Common myeloid progenitor, CD34-positive (primary cell): Measurements from ENCODE around the gene KLHL36.

Source experiments
- CTCF ChIA-PET: fragments of 350-600 bp; sonication (Branson Sonifier 250); formaldehyde crosslinking; loops from one replicate; lab custom pipeline; 2021; ENCODE audit warnings: antibody characterized with exemption; lab: Charles Lee
- POLR2A ChIA-PET: fragments of 350-600 bp; sonication (Branson Sonifier 250); formaldehyde crosslinking; loops from one replicate; lab custom pipeline; 2021; ENCODE audit warnings: antibody characterized with exemption; lab: Charles Lee
- DNase-seq, 3 donors: peaks; one replicate each; pipeline versions ENCODE4 v3.0.0 to v3.0.0-alpha.2; 2013
- H3K27ac ChIP-seq, 2 experiments: 1 replicate in 1 of 2; 2 replicates in 1 of 2; pipeline ENCODE4 v1.7.0; 2013; ENCODE audit warnings: inconsistent platforms in 2 of 2, low read length in 2 of 2, mild to moderate bottlenecking in 2 of 2, low read depth in 1 of 2, moderate library complexity in 1 of 2; ENCODE audit not compliant: severe bottlenecking in 2 of 2, insufficient read depth in 1 of 2, poor library complexity in 1 of 2
- H3K27me3 ChIP-seq, 5 experiments: replicated peaks in 2 of 5; 1 replicate in 3 of 5; 2 replicates in 2 of 5; pipeline versions ENCODE4 v1.6.1 to v1.7.0; 2013; ENCODE audit warnings: low read length in 4 of 5, mild to moderate bottlenecking in 2 of 5, moderate library complexity in 2 of 5, inconsistent platforms in 1 of 5; ENCODE audit not compliant: insufficient read depth in 5 of 5, control insufficient read depth in 4 of 5
- H3K36me3 ChIP-seq, 4 experiments: 1 replicate in 2 of 4; 2 replicates in 2 of 4; pipeline versions ENCODE4 v1.6.1 to v1.7.0; 2013; ENCODE audit warnings: low read length in 3 of 4, control low read depth in 1 of 4, mild to moderate bottlenecking in 1 of 4; ENCODE audit not compliant: control insufficient read depth in 4 of 4, insufficient read depth in 4 of 4
- H3K4me1 ChIP-seq, 4 experiments: 1 replicate in 3 of 4; 2 replicates in 1 of 4; pipeline versions ENCODE4 v1.6.1 to v1.7.1; 2013; ENCODE audit warnings: low read length in 3 of 4, mild to moderate bottlenecking in 3 of 4, control low read depth in 1 of 4, inconsistent platforms in 1 of 4, moderate library complexity in 1 of 4; ENCODE audit not compliant: control insufficient read depth in 4 of 4, insufficient read depth in 4 of 4; ENCODE audit errors: control extremely low read depth in 1 of 4
- H3K4me3 ChIP-seq, 7 experiments: 1 replicate in 4 of 7; 2 replicates in 3 of 7; pipeline versions ENCODE4 v1.5.1 to v1.7.0; 2013; ENCODE audit warnings: mild to moderate bottlenecking in 7 of 7, low read length in 6 of 7, moderate library complexity in 6 of 7, inconsistent platforms in 2 of 7, low read depth in 2 of 7, control low read depth in 1 of 7; ENCODE audit not compliant: insufficient read depth in 4 of 7, control insufficient read depth in 1 of 7; ENCODE audit errors: extremely low read depth in 1 of 7
- H3K9me3 ChIP-seq, 5 experiments: 1 replicate in 4 of 5; 2 replicates in 1 of 5; pipeline versions ENCODE4 v1.6.1 to v1.7.1; 2013; ENCODE audit warnings: low read length in 4 of 5, mild to moderate bottlenecking in 2 of 5, inconsistent platforms in 1 of 5, low read depth in 1 of 5, moderate library complexity in 1 of 5; ENCODE audit not compliant: control insufficient read depth in 4 of 5, insufficient read depth in 2 of 5; ENCODE audit errors: control extremely low read depth in 1 of 5
- WGBS: methylation state at CpG from one replicate; pipeline ENCODE4 v1.1.5; 2013; ENCODE audit not compliant: insufficient coverage; 5-methylcytosine and 5-hydroxymethylcytosine counted together

KLHL36 gene

GRCh38 chr16:84604477-84605013 lies 43.8 kb upstream of the KLHL36 start:
- Histone ChIP-seq H3K36me3 (peaks cover 0 to 2% (median 0%) of the 10 kb centered on the region in 4 experiments), H3K9me3 (peaks cover 0 to 2% (median 0%) of the 10 kb centered on the region in 5 experiments), H3K4me1 (peaks cover 18 to 84% (median 61%) of the 10 kb centered on the region in 4 experiments), H3K27ac (no peak overlapping the region), H3K4me3 (no peak overlapping the region), H3K27me3 (no peaks in the 10 kb centered on the region)
- no peak for DNase-seq
- POLR2A ChIA-PET = no interaction called here
- CTCF ChIA-PET = interaction anchor here (0.9 kb wide), 1 partner anchor 10 kb away, joined by 3 read pairs; no protein-coding TSS in a partner anchor
- 98% methylated on average over 7 of the region's 9 CpGs for WGBS

- Histone ChIP-seq H3K9me3 (peaks cover 0 to 8% (median 2%) of the 10 kb centered on the region in 5 experiments), H3K36me3 (peaks cover 0 to 3% (median 0%) of the 10 kb centered on the region in 4 experiments), H3K4me3 (no peak overlapping the region), H3K27ac (no peak overlapping the region), H3K4me1 (peaks cover 15 to 79% (median 52%) of the 10 kb centered on the region in 4 experiments), H3K27me3 (no peaks in the 10 kb centered on the region)
- WGBS = 96% methylated on average over 6 of the region's 6 CpGs
- ChIA-PET CTCF (interaction anchor here (1.7 kb wide), 1 partner anchor 15 kb away, joined by 5 read pairs; no protein-coding TSS in a partner anchor), POLR2A (no interaction called here)
- DNase-seq = no peak
Measured at GRCh38 chr16:84605339-84605848, 42.9 kb upstream of the KLHL36 start.

- WGBS = 91% methylated on average over 10 of the region's 14 CpGs
- ChIA-PET CTCF (interaction anchor here (1.0 to 1.7 kb wide), 3 partner anchors 9 to 89 kb away, joined by 3 to 5 read pairs (median 4); no protein-coding TSS in a partner anchor), POLR2A (no interaction called here)
- no peaks in the 10 kb centered on the region for H3K27me3 ChIP-seq
- peaks cover 10 to 70% (median 44%) of the 10 kb centered on the region in 4 experiments for H3K4me1 ChIP-seq
- DNase-seq = no peak
- no peak overlapping the region for H3K4me3 ChIP-seq
- H3K36me3 ChIP-seq = peaks cover 0 to 7% (median 0%) of the 10 kb centered on the region in 4 experiments
- peaks cover 0 to 11% (median 2%) of the 10 kb centered on the region in 5 experiments for H3K9me3 ChIP-seq
- H3K27ac ChIP-seq = no peak overlapping the region
Measured at GRCh38 chr16:84606081-84606875, 42.0 kb upstream of the KLHL36 start.

- H3K36me3 ChIP-seq = peaks cover 0 to 12% (median 0%) of the 10 kb centered on the region in 4 experiments
- ChIA-PET CTCF (interaction anchor here (1.7 kb wide), 2 partner anchors 9 to 13 kb away, joined by 4 to 5 read pairs; no protein-coding TSS in a partner anchor), POLR2A (no interaction called here)
Measured at GRCh38 chr16:84607061-84607460, 41.2 kb upstream of the KLHL36 start.

GRCh38 chr16:84607694-84608093 lies 40.6 kb upstream of the KLHL36 start:
- ChIA-PET CTCF (interaction anchor here (0.6 to 1.7 kb wide), 4 partner anchors 8 to 15 kb away, joined by 3 to 4 read pairs (median 3); no protein-coding TSS in a partner anchor), POLR2A (no interaction called here)
- Histone ChIP-seq H3K27me3 (no peaks in the 10 kb centered on the region), H3K36me3 (peaks cover 0 to 13% (median 0%) of the 10 kb centered on the region in 4 experiments), H3K9me3 (peaks cover 0 to 11% (median 2%) of the 10 kb centered on the region in 5 experiments), H3K4me3 (peak overlapping the region in 1 of 7 experiments; percentile 2), H3K4me1 (peaks cover 8 to 57% (median 35%) of the 10 kb centered on the region in 4 experiments), H3K27ac (peak overlapping the region in 1 of 2 experiments; percentile 65)
- DNase-seq = peak; percentile 83 to 98 (median 94)
- WGBS = 14% methylated on average over 7 of the region's 7 CpGs

More at GRCh38 chr16:84607061-84607460, 41.2 kb upstream of the KLHL36 start:
- 98% methylated on average over 13 of the region's 13 CpGs for WGBS
- H3K4me3 ChIP-seq = no peak overlapping the region
- no peak for DNase-seq
- peak overlapping the region in 1 of 2 experiments; percentile 10 for H3K27ac ChIP-seq
- no peaks in the 10 kb centered on the region for H3K27me3 ChIP-seq
- peaks cover 8 to 62% (median 36%) of the 10 kb centered on the region in 4 experiments for H3K4me1 ChIP-seq
- peaks cover 0 to 11% (median 2%) of the 10 kb centered on the region in 5 experiments for H3K9me3 ChIP-seq

- Histone ChIP-seq H3K27me3 (no peaks in the 10 kb centered on the region), H3K4me1 (peaks cover 8 to 51% (median 32%) of the 10 kb centered on the region in 4 experiments), H3K36me3 (peaks cover 0 to 15% (median 0%) of the 10 kb centered on the region in 4 experiments), H3K4me3 (peak overlapping the region in 1 of 7 experiments; percentile 2), H3K27ac (peak overlapping the region in 1 of 2 experiments; percentile 65), H3K9me3 (peaks cover 0 to 11% (median 2%) of the 10 kb centered on the region in 5 experiments)
- WGBS = 67% methylated on average over 6 of the region's 6 CpGs
- POLR2A ChIA-PET = no interaction called here
- CTCF ChIA-PET = interaction anchor here (0.6 to 0.7 kb wide), 3 partner anchors 12 to 15 kb away, joined by 3 read pairs; no protein-coding TSS in a partner anchor
- DNase-seq = peak in 2 of 3 donors; percentile 64 to 76
Measured at GRCh38 chr16:84608282-84608681, 40.0 kb upstream of the KLHL36 start.
